Aorta (tissue), 5 donors: ENCODE data around the gene ANXA6. TPM values are rescaled to one million over a fixed set of nuclear protein-coding genes. Genes with fewer than 3 reads are reported as not detected.

Source experiments
- ATAC-seq: fragments of 200-7000 bp; cut with Tn5 transposase; one replicate; pipeline ENCODE4 v1.9.1; 2022; ENCODE audit warnings: moderate library complexity; ENCODE audit not compliant: low FRiP score
- DNase-seq, 2 donors: peaks; one replicate each; pipeline ENCODE4 v3.0.0-alpha.2; 2020
- H3K27ac ChIP-seq, 2 donors: one replicate each; pipeline ENCODE4 v1.5.1; 2013; ENCODE audit warnings: low read length in 2 of 2, mild to moderate bottlenecking in 2 of 2, moderate library complexity in 2 of 2, control low read depth in 1 of 2, inconsistent platforms in 1 of 2, low read depth in 1 of 2
- H3K27me3 ChIP-seq, 2 donors: one replicate each; pipeline ENCODE4 v1.6.1; 2013; ENCODE audit warnings: control low read depth in 1 of 2, low read length in 1 of 2, mild to moderate bottlenecking in 1 of 2, moderate library complexity in 1 of 2; ENCODE audit not compliant: insufficient read depth in 2 of 2, control insufficient read depth in 1 of 2
- H3K36me3 ChIP-seq, 2 donors: one replicate each; pipeline ENCODE4 v1.6.1; 2013; ENCODE audit warnings: control low read depth in 1 of 2, low read length in 1 of 2, mild to moderate bottlenecking in 1 of 2; ENCODE audit not compliant: insufficient read depth in 2 of 2, control insufficient read depth in 1 of 2
- H3K4me1 ChIP-seq, 2 donors: one replicate each; pipeline ENCODE4 v1.6.1; 2013; ENCODE audit warnings: low read length in 2 of 2, control low read depth in 1 of 2, mild to moderate bottlenecking in 1 of 2, moderate library complexity in 1 of 2; ENCODE audit not compliant: insufficient read depth in 2 of 2, control insufficient read depth in 1 of 2
- H3K4me3 ChIP-seq, 2 donors: one replicate each; pipeline ENCODE4 v1.5.1; 2013; ENCODE audit warnings: low read length in 2 of 2, control low read depth in 1 of 2, mild to moderate bottlenecking in 1 of 2
- H3K9me3 ChIP-seq: one replicate; pipeline ENCODE4 v1.6.1; 2013; ENCODE audit warnings: mild to moderate bottlenecking, low read length; ENCODE audit not compliant: control insufficient read depth
- WGBS, 2 donors: extraction: QIAGEN DNeasy Blood & Tissue Kit; methylation state at CpG; one replicate each; pipeline ENCODE4 v1.1.7; 2013; 5-methylcytosine and 5-hydroxymethylcytosine counted together
- intact Hi-C, 2 donors: fragments of 100-400 bp; cut with DNase I; formaldehyde crosslinking; loops; one replicate each; pipeline versions ENCODE4 v1.14.2 to v1.15.0; 2022
- polyA plus RNA-seq, 2 donors: library from polyadenylated mRNA; stranded (reverse); fragments of 200-250 nt; gene quantifications; one replicate each; pipeline ENCODE4 v1.2.3, GENCODE V29; 2013
- total RNA-seq, 2 donors: library from RNA; stranded (reverse); fragmentation: NEBNext Ultra II Directional; extraction: Animal tissue kit (Norgen Biotek cat#: 25700); gene quantifications; one replicate each; pipeline ENCODE4 v1.2.1, GENCODE V29; 2021
- donor health status: healthy with polysubstance abuse.
- donor health status: Bipolar disorder and iron deficiency.
- donor health status: DM: no; HTN: no; CAD: no.
- donor health status: DM: no; HTN: no; CAD: no.
- donor health status: DM: yes; HTN: yes; CAD: no.

The ANXA6 gene
- total and polyA plus RNA-seq, 4 donors = 93.4 to 284 (median 232) TPM

DNA sequence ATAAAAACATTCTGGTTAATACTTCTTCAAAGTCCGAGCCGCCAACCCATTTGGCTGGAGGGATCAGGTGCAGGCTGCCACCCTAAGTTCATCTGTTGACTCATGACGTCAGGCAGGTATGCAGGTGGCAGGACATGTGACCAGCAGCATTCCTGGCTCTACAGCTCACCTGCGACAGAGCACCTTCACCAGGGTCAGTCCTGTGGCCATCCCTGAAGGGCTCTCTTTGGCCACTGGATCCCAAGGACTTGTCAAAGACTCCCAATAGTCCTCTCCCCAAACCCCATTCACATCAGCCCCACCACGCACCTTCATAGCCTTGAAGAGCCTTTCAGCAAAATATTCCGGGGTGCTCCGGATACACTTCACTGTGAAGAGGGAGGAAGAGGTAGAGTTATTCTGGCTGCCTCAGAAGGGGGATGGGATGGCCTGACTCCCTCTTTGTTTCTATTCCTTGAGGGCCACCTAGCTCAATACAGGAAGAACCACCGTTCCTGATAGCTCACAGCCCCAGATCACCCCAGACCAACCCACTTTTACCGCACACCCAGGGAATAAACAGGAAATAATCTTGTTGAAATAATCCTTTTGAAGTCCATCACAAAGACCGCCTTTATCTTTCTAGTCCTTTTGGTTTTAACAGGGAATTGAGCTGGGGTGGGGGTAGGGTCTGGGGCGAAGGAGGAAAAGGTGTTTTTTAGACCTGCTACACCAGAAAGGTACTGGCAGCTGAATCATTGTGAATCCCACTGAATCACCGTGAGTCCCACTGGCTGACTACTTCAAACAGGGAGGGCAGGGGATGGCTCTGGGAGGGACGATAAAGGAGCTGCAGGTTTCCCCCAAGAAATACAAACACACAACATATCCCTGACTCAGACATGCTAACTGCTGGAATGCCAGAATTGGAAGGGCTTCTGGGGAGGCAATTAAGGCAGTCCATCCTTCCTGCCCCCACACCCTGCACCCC lies 26.4 kb downstream of the ANXA6 start:
- DNase-seq (peak in 1 of 2 donors; percentile 31), ATAC-seq (no peak)
- Histone ChIP-seq H3K4me1 (no peaks in the 10 kb centered on the region), H3K9me3 (no peaks in the 10 kb centered on the region), H3K4me3 (no peak overlapping the region), H3K27ac (no peak overlapping the region), H3K36me3 (peaks cover 16 to 17% of the 10 kb centered on the region in 2 donors), H3K27me3 (no peaks in the 10 kb centered on the region)
- 81 to 82% methylated on average over 13 of the region's 13 CpGs for WGBS, 2 donors
- intact Hi-C loops = no loop called here

DNA sequence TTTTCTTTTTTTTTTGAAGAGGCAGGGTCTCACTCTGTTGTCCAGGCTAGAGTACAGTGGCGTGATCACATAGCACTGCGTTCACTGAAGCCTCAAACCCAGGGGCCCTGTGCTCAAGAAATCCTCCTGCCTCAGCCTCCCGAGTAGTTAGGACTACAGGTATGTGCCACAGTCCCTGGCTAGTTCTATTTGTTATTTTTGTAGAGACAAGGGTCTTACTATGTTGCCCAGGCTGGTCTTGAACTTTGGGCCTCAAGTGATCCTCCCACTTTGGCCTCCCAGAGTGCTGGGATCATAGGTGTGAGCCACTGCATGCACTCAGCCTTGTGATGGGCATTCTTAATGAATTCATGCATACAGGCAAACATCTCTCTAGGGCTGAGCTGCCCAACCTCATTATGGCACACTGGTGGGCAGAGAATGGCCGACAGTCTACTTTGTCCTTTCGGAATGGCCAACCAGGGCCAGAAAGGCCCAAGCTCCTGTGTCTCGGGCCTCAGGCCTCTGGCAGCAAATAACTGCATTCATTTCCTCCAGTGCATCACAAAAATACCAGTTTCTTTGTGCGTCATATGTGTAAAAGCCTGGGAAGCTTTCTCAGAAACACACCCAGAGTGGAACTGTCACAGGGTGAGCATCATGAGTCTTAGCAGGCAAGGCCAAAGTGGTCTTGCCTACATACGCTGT lies 27.2 kb downstream of the ANXA6 start:
- DNase-seq = peak in 1 of 2 donors; percentile 26
- Histone ChIP-seq H3K4me3 (no peak overlapping the region), H3K9me3 (no peaks in the 10 kb centered on the region), H3K4me1 (no peaks in the 10 kb centered on the region), H3K27me3 (no peaks in the 10 kb centered on the region), H3K27ac (no peak overlapping the region), H3K36me3 (peaks cover 13 to 16% of the 10 kb centered on the region in 2 donors)
- WGBS, 2 donors = 88 to 90% methylated on average over 8 of the region's 8 CpGs
- intact Hi-C loops = no loop called here
- no peak for ATAC-seq

DNA sequence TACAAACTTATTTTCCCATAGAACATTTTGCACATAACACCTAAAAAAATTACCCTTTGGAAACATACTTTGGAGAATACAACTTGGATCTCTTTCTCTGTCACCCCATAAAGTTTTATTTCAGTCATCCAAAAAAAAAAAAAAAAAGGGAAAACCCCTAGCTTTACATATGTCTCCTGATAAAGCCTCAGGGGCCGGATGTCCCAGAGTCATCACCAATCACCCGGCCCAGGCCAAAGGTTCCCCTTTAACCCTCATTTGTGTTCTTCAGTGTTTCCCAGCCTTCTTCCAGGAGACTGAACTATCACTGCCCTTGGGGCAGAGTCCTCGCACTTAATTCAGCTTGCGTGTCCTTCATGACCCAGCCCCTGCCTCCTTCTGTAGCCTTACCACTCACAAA lies 28.8 kb downstream of the ANXA6 start:
- no peak for ATAC-seq
- H3K4me3 ChIP-seq = no peak overlapping the region
- no peaks in the 10 kb centered on the region for H3K27me3 ChIP-seq
- H3K9me3 ChIP-seq = no peaks in the 10 kb centered on the region
- WGBS, 2 donors = 79 to 88% methylated on average over 4 of the region's 4 CpGs
- H3K4me1 ChIP-seq = no peaks in the 10 kb centered on the region
- H3K27ac ChIP-seq = no peak overlapping the region
- H3K36me3 ChIP-seq = peaks cover 13% of the 10 kb centered on the region in 2 donors
- intact Hi-C loops = loop anchor here (5.0 kb wide), 1 partner anchor 108 kb away; no protein-coding TSS in a partner anchor
- no peak for DNase-seq

DNA sequence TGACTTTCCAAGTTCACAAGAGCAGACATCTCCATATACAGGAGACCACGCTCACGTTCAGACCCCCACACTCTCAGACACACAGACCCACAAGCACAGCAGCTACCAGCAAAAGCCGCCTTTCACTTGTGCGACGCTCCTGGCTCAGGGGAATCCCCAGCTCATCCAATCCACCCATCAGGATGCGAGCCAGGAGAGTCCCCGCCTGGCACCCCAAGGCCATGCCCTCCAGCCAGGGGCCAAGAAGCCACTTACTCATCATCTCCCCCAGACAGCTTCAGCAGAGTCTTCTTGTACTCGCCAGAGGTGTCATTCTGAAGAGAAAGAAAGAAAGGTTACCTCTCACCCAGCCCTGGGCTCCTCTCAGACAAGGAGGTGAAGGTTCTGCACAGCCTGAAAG lies 29.7 kb downstream of the ANXA6 start:
- Histone ChIP-seq H3K27me3 (no peaks in the 10 kb centered on the region), H3K36me3 (peaks cover 13% of the 10 kb centered on the region in 2 donors), H3K9me3 (no peaks in the 10 kb centered on the region), H3K4me1 (no peaks in the 10 kb centered on the region), H3K27ac (no peak overlapping the region), H3K4me3 (no peak overlapping the region)
- intact Hi-C loops = loop anchor here (2.0 to 5.0 kb wide), 2 partner anchors 37 to 109 kb away; no protein-coding TSS in a partner anchor
- WGBS, 2 donors = 87 to 88% methylated on average over 8 of the region's 8 CpGs
- no peak for ATAC-seq
- DNase-seq = peak in 1 of 2 donors; percentile 23

DNA sequence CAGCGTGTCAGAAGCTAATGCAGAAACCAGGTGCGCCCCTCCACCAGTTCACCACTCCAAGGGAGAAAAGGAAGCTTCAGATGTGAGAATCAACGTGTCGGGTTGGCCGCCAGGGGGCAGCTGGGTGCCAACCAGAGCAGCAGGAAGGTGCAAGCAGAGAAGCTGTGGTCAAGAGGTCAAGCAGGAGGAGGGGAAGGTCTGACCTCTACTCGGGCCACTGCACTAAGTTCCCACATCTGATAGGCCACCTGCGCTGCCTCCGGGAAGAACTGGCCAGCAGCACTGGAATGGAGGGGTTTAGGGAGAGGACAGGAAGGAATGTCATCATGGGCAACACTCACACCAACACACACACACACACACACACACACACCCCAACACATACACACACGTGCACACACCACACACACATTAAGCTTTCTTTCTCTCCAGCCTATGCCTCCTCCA lies 31.4 kb downstream of the ANXA6 start:
- no peaks in the 10 kb centered on the region for H3K9me3 ChIP-seq
- peak overlapping the region in 1 of 2 donors; percentile 16 for H3K27ac ChIP-seq
- peaks cover 5 to 25% of the 10 kb centered on the region in 2 donors for H3K36me3 ChIP-seq
- H3K4me3 ChIP-seq = no peak overlapping the region
- peak; percentile 67 for ATAC-seq
- no peaks in the 10 kb centered on the region for H3K4me1 ChIP-seq
- 14 to 26% methylated on average over 9 of the region's 9 CpGs for WGBS, 2 donors
- peak; percentile 87 to 89 for DNase-seq
- H3K27me3 ChIP-seq = no peaks in the 10 kb centered on the region
- intact Hi-C loops = loop anchor here (2.0 to 5.0 kb wide), 2 partner anchors 39 to 111 kb away; no protein-coding TSS in a partner anchor

DNA sequence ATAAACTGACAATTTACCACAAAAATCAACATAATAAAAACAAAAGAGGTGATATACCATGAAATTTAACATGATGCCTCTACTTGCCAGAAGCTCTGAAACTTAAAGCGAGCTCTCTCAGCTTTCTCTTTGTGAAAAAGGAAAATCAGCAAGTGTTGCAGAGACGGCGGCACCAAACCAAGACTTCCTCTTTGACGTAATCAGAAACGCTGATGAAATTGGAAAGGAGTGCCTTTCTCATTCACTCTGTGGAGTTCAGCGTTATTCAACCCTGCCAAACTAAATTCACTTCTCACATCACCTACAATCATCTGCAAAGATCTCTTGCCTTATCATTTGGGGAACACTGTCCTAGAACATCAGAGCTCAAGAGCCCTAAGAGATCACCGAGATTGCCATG lies 32.2 kb downstream of the ANXA6 start:
- H3K27ac ChIP-seq = no peak overlapping the region
- intact Hi-C loops = loop anchor here (5.0 kb wide), 1 partner anchor 112 kb away; no protein-coding TSS in a partner anchor
- 78 to 83% methylated on average over 7 of the region's 7 CpGs for WGBS, 2 donors
- no peaks in the 10 kb centered on the region for H3K4me1 ChIP-seq
- no peaks in the 10 kb centered on the region for H3K9me3 ChIP-seq
- no peak for ATAC-seq
- peak in 1 of 2 donors; percentile 26 for DNase-seq
- no peak overlapping the region for H3K4me3 ChIP-seq
- no peaks in the 10 kb centered on the region for H3K27me3 ChIP-seq
- peaks cover under 1 to 24% of the 10 kb centered on the region in 2 donors for H3K36me3 ChIP-seq

DNA sequence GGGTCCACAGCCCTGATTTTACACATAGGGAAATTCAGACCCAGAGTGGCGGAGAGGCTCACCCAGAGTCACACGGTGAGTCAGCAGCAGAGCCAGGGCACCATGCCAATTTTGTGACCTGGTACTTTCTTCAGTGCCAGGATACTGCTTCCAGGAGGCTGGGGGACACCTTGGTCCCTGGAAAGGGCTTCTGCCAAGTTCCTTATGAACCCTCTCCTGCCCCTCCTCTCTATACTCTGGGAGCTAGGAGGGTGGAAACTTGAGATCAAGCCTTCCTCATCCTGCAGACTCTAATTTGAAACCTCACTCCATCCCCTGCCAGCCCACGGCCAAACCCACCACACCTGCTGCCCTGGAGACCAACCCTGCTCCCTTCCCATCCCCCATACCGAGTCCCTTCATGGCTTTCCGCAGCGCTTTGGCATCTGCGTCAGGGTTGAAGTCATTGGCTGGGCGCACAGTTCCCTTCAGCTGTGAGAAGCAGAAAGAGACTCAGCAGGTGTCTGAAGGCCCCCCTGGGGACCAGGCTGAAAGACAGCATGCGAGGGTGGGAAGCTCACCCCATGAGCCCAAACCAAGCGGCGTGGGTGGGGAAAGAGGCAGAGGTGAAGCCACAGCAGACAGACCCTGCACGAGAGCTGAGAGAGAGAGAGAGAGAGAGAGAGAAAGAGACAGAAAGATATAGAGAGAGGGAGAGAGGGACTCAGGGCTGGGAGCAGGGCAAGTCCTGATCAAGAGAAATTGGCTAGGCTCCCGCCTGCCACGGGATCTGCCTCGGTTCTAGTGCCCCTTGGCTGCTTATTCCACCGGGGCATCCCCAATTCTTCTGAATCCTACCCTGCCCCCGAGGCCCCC lies 33.5 kb downstream of the ANXA6 start:
- 56 to 66% methylated on average over 17 of the region's 17 CpGs for WGBS, 2 donors
- no peak for ATAC-seq
- intact Hi-C loops = no loop called here
- no peaks in the 10 kb centered on the region for H3K27me3 ChIP-seq
- H3K9me3 ChIP-seq = no peaks in the 10 kb centered on the region
- peak overlapping the region in 1 of 2 donors; percentile 2 for H3K27ac ChIP-seq
- H3K4me3 ChIP-seq = no peak overlapping the region
- peak; percentile 74 to 89 for DNase-seq
- no peaks in the 10 kb centered on the region for H3K4me1 ChIP-seq
- peaks cover 0 to 18% of the 10 kb centered on the region in 2 donors for H3K36me3 ChIP-seq

DNA sequence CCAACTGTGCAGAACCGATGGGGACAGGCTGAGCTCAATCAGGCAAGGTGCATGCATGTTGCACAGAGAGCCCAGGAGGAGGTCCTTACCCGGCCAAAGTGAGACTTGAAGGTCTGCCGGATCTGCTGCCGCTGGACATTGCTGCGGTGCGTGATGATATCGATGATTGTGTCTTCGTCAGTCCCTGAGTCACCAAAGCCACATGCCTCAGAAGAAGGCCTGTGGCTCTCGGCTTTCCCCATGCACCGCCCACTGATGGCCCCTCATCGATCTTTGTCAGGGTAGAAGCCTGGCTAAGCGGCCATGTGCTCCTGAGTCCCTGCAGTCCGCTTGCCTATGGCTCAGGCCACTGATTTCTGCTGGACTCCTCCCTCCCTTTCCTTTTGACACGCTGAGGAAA lies 34.8 kb downstream of the ANXA6 start:
- Histone ChIP-seq H3K4me1 (no peaks in the 10 kb centered on the region), H3K27ac (no peak overlapping the region), H3K9me3 (no peaks in the 10 kb centered on the region), H3K36me3 (peaks cover 0 to 14% of the 10 kb centered on the region in 2 donors), H3K27me3 (no peaks in the 10 kb centered on the region), H3K4me3 (no peak overlapping the region)
- ATAC-seq = no peak
- 87 to 90% methylated on average over 13 to 14 of the region's 14 CpGs for WGBS, 2 donors
- intact Hi-C loops = no loop called here
- DNase-seq = no peak
